Right hindlimb (tissue), 1 donor: ENCODE measurements around the gene LAMTOR1.

ENCODE experiments used
- DNase-seq: peaks from one replicate; pipeline ENCODE4 v3.0.0-alpha.2; 2018

The LAMTOR1 gene

DNA sequence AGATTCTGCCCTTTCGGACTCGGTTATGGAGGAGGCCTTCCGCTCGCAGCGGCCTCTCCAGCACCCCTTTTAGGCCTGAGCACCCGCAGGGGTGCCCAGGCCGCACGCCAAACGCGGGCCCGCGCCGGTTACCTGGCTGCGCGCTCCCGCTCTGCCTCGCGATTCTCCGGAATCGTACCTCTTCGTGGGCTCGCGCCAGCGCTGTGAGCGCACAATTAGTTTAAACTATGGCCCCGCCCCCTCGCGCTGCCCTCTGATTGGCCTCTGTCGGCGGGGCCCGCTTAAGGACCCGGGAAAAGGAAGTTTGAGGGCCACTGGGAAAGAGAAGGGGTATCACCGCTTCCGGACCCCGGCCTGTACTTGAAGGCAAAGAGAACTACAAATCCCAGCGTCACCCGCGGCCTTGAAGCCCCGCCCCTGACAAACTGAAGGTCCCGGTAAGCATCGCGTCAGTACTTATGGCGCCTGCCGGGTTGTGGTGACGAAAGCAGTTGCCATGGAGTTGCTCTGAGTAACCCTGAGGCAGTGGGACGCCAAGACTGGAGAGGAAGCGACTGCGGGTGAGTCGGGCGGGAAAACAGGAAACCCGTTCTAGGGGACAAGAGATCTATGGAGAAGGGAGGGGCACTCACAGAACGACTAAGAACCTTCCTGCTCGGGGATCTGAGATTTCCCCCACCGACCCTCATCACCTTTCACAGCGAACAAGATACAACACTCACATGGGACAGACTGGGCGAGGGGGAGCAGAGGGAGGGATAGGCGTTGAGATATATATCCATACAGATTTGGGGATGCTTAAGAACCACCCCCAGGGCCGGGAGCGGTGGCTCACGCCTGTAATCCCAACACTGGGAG, 22.5 kb downstream of the LAMTOR1 start, which contains the start of the genes LRRC51 and NUMA1:
LRRC51 (plus strand) TSS at position 525 of the 858 bp plus-strand sequence. CDS start 8,234 bp downstream, outside the sequence.
NUMA1 (minus strand) TSS at position 217 of the 858 bp plus-strand sequence. CDS start 44,599 bp downstream, outside the sequence.
- DNase-seq, result peak; percentile 100

DNA sequence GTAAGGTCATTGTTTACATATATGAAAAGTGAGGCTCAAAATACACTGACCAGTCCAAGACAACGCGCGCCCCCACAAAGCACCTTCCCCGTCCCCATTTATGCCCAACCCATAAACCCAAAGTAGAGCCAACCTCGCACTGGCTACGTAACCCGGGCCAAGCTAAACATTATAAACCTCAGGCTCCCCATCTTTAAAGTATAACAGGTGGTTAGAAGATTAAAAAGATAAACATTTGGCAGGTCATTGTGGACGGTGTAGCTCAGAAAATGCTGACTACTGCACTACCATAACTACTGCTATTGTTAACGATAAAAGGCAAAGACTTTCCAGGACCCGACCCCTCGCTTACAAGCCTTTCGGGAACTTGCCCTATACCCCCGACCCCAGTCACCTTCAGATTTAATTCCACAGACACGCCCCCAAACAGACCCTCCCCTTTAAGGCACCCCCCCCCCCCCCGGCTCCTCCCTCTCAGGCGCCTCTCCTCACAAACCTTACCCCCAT, 23.2 kb downstream of the LAMTOR1 start:
- DNase-seq, result no peak

DNA sequence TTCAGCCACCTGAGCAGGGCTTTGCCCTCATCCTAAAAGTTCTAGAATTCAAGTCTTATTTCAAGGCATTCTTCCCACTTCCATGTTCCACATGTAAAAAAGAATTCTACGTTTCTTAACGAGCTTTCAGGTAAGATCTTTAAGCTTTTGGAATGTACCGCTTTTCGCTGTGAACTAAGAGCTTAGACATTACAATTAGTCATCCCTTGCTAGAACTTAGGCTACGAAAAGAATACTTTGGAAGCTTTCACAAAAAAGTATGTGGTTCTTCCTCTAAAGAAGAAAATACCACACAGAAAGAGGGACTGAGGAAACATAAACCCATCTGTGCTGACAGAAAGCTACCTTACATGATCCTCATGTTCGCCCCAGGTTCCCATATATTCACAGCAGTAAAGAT, 24.6 kb downstream of the LAMTOR1 start:
- DNase-seq, result no peak

DNA sequence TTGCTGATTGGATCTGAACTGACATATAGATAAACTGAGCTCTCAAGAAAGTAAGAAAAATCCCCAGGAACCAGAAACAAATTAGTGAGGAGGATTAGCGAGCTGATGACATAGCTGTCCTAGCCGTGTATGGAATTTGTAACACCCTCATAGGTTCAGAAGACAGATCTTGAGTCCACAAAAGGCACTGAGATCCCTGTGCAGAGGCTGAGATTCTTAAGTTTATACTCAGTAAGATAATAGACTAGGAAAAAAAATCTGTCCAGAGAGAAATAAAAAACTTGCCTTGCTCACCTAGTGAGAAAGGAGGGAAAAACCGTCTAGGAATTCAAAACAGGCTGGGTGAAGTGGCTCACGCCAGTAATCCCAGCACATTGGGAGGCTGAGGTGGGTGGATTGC, 27.3 kb downstream of the LAMTOR1 start:
- no peak for DNase-seq

DNA sequence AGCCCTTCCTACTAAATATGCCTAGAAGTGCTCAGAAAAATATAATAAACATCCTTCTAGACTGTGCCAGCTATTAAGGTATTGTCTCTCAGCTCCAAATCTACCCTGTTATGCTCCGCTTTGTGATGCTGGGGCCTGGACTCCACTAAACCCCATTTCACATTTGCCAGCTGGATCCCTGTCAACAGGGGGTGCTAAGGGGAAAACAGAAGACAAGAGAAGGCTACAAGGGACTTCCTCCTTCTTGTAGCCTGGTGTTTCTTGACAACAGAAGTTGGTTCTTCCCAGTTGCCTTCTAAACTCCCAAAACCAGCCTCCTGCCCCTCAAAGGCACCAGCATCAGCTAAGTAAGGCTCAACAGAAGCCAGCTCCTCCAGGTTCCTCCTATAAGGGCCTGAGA, 28.0 kb downstream of the LAMTOR1 start:
- no peak for DNase-seq

DNA sequence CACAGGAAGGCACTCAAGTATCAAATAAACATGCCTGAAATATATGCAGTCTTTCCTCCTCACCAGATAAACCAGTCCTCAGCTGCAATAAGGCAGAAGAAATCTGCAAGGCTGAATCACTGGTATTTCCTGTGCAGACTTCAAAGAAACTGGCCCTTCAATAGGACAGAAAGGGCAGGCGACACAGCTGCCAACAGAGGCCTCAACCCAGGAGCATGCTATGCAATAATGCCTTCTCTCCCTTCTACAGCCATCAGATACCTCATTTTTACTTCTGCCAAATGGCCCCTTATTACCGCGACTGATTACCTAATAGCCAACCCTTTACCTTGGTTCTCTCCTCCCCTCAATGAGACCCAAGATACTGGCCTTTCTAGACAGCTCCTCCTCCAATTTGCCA, 30.7 kb downstream of the LAMTOR1 start:
- no peak for DNase-seq

DNA sequence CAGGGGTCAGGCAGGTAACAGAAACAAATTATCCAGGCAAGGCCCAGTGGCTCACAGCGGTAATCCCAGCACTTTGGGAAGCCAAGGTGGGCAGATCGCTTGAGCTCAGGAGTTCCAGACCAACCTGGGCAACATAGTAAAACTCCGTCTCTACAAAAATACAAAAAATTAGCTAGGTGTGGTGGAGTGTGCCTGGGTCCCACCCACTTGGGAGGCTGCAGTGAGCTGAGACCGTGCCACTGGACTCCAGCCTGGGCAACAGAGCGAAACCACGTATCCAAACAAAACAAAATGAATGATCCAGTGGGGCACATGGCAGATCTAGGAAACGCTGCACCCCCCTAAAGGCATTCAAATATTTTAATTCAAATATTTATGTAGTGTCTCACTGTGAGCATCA, 32.6 kb downstream of the LAMTOR1 start:
- DNase-seq, result no peak

DNA sequence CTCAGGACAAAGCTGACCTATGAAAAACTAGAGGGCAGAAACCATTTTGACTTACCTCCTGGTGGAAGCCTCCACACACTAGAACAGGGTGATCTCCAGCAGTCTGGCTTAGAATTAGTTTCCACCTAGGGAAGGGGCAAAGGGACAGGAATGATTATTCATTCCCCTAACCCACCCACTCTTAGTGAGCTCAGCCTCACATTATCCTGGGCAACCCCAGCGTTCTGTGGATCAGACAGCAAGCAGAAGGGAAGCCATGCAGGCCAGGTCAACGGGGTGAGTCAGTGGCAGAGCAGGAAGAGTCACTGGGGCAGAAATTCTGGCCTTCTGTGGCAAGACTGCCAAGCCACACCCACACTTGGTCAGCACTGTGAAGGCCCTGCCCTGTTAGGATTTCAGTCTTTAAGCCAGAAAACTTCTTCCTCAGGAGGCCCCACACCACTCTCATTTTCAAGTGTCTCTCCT, 33.3 kb downstream of the LAMTOR1 start:
- DNase-seq, result peak; percentile 69

DNA sequence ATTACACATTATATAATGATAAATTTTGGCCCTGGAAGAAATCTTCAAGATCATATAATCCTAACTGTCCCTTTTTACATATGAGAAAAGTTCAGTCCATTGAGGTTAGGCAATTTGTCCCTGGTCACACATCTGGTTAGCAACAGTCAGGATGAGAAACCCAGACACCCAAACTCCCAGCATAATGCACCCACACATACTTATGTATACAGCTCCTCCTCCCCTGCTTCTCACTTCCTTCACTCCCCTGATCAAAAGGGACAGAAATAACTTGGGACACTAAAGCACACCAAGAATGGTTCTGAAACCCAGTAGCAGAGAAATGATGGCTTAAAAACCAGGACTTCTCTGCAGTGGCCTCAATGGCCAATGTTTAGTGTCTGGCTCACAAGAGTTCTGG, 33.9 kb downstream of the LAMTOR1 start:
- DNase-seq, result no peak

DNA sequence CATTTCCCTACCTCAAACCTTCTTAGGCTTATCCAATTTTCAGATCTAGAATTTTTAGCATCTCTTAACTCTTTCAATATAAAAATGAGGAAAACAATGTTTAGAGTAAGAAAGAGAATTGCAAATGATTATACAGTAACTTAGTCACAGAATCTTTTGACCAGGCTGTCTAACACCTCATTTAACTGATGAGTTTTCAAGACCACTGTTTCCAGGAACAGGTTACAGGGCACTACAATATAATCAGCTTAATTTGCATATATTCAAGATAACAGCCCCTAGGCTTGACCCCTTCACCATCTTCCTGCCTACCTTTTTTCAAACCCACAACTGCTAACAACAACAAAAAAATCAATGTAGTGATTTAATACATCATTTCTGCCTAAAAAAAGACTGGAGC, 35.4 kb downstream of the LAMTOR1 start:
- no peak for DNase-seq

DNA sequence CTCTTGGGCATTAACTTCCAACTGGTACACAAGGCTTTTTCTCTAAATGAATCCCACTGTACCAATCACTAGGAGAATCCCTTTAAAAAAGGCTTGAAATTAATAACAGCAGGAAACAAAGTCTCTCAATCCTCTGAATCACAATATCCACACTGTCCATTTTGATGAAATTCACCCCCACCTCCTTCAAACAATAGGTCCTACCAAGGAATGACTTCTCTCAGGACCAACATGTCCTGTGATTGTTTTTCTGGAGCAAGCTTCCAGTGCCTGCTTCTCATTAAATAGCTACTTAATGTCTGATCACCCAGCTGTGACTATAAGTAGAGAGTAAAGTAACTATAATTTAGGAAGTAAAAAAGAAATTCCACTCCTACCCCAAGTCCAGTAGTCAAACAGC, 35.8 kb downstream of the LAMTOR1 start:
- DNase-seq, result no peak

DNA sequence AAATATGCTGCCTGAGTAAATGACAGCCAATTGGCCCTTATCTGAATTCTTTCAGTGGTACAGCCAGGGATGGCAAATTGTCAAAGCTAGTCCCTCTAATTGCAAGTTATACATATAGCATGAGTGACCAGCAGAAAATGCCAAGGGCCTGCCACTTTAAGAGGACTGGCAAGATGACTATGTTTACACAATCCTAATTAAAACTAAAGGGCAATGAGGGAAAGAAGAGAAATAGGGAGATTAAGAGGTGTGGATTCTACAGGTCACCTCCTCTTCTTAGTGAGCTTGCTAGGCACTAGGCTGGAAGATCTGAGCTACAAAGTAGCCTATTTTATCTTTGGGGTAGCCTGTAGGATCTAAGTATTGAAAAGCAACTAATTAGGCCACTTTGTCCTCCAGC, 36.2 kb downstream of the LAMTOR1 start:
- DNase-seq, result no peak

DNA sequence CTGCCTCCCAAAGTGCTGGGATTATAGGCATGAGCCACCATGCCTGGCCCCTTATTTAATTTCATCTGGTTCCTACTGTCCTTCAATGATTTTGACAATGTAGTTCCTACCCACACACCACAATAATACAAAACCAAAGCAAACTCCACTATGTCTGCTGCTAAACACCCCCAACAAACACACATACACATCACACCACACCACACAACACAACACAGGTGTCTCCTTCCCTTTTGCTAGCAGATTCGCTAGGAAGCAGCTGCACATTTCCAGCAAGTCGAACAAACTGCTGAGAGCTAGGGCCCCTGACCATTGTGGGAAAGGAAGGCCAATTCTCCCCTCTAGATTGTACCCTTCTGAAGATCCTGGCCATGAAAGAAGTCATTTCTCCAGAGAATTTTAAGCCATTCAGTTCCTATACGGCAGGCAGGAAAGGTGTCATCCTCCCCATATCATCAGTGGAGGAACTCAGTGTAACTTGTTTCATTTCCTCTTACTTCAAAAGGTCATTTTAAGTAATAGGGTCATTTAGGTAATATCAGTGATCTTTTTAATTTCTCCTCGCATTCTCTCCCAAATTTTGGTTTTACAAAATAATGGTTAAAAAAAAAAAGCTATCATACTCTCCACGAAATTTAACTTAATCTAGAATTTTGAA, 41.2 kb downstream of the LAMTOR1 start:
- no peak for DNase-seq

DNA sequence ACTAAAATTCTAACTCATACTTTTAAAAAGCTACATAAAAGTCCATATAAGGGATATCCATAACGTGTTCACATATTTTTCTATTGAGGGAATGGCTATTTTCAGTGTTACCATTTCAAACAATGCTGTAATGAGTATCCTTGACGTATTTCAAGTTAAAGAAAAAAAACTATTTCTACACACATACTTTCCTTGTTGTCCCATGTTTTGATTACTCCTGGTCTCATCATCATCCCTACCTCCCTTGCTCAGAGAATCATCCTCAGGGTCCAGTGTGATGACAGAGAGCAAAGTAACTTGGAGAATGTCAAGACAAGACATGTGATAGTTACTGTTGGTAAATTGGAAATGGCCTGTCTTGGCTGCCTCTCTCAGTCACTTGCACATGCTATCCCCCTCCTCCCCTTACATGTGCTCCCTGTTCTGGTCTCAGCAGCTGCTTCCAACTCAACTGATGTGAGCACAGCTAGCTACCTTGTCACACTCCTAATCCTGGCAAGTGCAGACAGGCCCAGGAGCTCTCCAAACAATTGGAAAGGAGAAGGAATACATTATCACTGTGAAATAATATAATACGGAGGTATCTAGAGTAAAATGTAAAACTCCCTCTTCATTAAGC, 44.6 kb downstream of the LAMTOR1 start:
- DNase-seq, result no peak

DNA sequence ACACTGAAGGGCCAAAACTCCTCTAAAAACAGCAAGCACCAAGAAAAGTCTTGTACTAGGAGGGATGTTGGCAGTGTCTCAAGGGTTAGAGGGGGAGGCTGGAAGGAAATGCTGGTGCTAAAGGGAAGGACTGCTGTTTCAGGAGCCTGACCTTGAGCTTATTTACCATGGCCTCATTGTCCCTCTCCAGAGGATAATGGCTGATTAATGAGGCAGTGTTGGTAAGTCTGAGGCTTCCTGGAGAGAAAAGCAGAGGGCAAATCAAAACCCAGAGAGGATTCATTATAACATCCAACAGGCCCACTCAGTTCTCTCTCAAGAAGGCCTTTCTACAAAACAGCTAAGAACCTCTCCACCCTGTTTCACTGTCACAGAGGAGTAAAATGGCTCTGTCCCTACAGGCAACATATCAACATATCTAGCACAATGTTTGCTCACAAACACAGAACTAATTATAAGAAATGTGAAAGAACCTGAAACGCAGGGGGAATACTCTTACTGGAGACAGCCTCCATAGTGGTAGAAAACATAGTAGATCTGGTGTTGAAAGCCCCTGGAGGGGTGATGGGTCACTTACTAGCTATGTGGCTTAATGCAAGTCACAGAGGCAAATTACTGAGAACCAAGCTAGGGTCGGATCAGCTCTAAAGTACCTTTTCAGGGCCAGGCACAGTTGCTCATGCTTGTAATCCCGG, 54.2 kb downstream of the LAMTOR1 start:
- DNase-seq, result no peak
